ENCODE measurements around the gene PARD3.

Gene PARD3

DNA sequence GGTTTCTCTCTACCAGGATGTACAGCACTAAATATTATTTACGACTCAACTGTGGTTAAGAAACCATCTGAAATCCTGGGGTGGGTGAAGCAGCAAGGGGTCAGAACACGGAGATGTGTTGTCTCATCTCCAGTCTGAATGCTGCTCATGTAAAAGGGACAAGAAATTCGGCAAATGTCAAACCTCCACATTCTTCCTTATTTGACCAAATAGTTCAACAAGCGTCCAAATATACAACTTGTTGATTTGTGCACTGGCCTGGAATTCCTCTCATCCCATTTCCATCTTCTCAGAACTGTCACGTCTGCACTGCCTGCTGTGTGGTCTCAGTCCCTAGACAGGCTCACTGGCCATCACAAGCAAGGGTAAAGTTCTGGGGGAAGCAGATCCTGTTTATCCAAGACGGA lies 520.0 kb downstream of the PARD3 start:
- H3K9ac ChIP-seq (ENCODE audit: low read depth, low read length), result no peak overlapping the region
- H3K36me3 ChIP-seq (ENCODE audit: insufficient read depth, low read length), result no peaks in the 10 kb centered on the region
- no peaks in the 10 kb centered on the region for H3K79me2 ChIP-seq (ENCODE audit: insufficient read depth, low read length)
- H3K4me3 ChIP-seq (ENCODE audit: low read depth in 1 of 2, low read length in 2 of 2), result no peak overlapping the region
- no peak for DNase-seq
- H3K4me1 ChIP-seq (ENCODE audit: insufficient read depth, low read length), result no peaks in the 10 kb centered on the region
- no peaks in the 10 kb centered on the region for H4K20me1 ChIP-seq (ENCODE audit: insufficient read depth, low read length)
- TF ChIP-seq, protein P1, sequence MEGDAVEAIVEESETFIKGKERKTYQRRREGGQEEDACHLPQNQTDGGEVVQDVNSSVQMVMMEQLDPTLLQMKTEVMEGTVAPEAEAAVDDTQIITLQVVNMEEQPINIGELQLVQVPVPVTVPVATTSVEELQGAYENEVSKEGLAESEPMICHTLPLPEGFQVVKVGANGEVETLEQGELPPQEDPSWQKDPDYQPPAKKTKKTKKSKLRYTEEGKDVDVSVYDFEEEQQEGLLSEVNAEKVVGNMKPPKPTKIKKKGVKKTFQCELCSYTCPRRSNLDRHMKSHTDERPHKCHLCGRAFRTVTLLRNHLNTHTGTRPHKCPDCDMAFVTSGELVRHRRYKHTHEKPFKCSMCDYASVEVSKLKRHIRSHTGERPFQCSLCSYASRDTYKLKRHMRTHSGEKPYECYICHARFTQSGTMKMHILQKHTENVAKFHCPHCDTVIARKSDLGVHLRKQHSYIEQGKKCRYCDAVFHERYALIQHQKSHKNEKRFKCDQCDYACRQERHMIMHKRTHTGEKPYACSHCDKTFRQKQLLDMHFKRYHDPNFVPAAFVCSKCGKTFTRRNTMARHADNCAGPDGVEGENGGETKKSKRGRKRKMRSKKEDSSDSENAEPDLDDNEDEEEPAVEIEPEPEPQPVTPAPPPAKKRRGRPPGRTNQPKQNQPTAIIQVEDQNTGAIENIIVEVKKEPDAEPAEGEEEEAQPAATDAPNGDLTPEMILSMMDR (IDR thresholded peaks at IDR 0.05; ENCODE audit: borderline replicate concordance, extremely low read depth, low read length, poor library complexity, severe bottlenecking), result no peak
- no peak for TF ChIP-seq EZH2 (IDR thresholded peaks at IDR 0.05; ENCODE audit: borderline replicate concordance, low read depth, low read length, severe bottlenecking)
- H3K27me3 ChIP-seq (ENCODE audit: insufficient read depth, low read length, poor library complexity), result no peaks in the 10 kb centered on the region
- H3K4me2 ChIP-seq (ENCODE audit: insufficient read depth, low read length), result no peak overlapping the region
- no peak overlapping the region for H2AFZ ChIP-seq (ENCODE audit: low read depth, low read length)
- H3K9me3 ChIP-seq (ENCODE audit: insufficient read depth, low read length, severe bottlenecking), result no peaks in the 10 kb centered on the region
- no peak for ATAC-seq (ENCODE audit: insufficient read depth, low read depth)
- H3K27ac ChIP-seq (ENCODE audit: low read length), result no peak overlapping the region

DNA sequence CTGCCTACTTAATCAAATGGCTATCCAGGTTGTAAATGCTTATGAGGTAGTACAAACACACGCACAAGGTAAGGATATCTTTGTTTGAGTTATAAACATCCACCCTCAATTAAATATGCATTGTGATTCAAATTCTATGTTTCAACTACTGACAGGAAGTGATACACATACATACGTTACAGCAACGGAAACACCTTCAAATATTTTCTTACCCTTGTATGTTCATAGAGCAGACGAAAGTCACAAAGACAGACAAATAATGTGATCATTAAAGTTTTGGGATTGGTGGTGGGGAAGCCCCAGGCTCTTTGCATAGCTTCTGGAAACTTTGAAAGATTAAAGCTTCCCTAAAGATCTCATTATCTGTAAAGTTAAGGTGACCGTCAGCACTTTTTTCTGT lies 521.0 kb downstream of the PARD3 start:
- no peak overlapping the region for H3K9ac ChIP-seq (ENCODE audit: low read depth, low read length)
- ATAC-seq (ENCODE audit: insufficient read depth, low read depth) (no peak), DNase-seq (no peak)
- no peaks in the 10 kb centered on the region for H3K9me3 ChIP-seq (ENCODE audit: insufficient read depth, low read length, severe bottlenecking)
- no peak overlapping the region for H3K4me3 ChIP-seq (ENCODE audit: low read depth in 1 of 2, low read length in 2 of 2)
- no peaks in the 10 kb centered on the region for H4K20me1 ChIP-seq (ENCODE audit: insufficient read depth, low read length)
- no peak for TF ChIP-seq EZH2 (IDR thresholded peaks at IDR 0.05; ENCODE audit: borderline replicate concordance, low read depth, low read length, severe bottlenecking)
- no peak overlapping the region for H2AFZ ChIP-seq (ENCODE audit: low read depth, low read length)
- no peaks in the 10 kb centered on the region for H3K79me2 ChIP-seq (ENCODE audit: insufficient read depth, low read length)
- no peaks in the 10 kb centered on the region for H3K27me3 ChIP-seq (ENCODE audit: insufficient read depth, low read length, poor library complexity)
- no peaks in the 10 kb centered on the region for H3K36me3 ChIP-seq (ENCODE audit: insufficient read depth, low read length)
- no peaks in the 10 kb centered on the region for H3K4me1 ChIP-seq (ENCODE audit: insufficient read depth, low read length)
- H3K27ac ChIP-seq (ENCODE audit: low read length), result no peak overlapping the region
- H3K4me2 ChIP-seq (ENCODE audit: insufficient read depth, low read length), result no peak overlapping the region

DNA sequence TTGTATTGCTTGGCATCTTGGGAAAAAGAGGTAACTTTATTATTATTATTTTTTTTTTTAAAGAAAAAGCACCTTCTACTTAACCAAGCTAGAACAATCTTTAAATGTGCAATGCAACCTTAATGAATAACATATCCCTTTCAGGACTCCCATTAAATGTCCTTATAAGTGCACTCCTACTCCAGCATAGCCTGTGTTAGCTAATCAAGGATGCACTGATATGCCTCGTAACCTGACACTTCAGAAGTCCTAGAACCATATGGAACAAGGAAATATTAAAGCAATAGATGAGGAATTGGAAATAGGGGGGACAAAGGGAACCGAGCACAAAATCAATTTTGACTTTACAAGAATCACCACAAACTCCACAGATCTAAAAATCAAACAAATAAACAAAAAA lies 522.4 kb downstream of the PARD3 start:
- Histone ChIP-seq H3K9me3 (ENCODE audit: insufficient read depth, low read length, severe bottlenecking) (no peaks in the 10 kb centered on the region), H3K36me3 (ENCODE audit: insufficient read depth, low read length) (no peaks in the 10 kb centered on the region), H2AFZ (ENCODE audit: low read depth, low read length) (no peak overlapping the region), H3K9ac (ENCODE audit: low read depth, low read length) (no peak overlapping the region), H3K27ac (ENCODE audit: low read length) (no peak overlapping the region), H3K4me2 (ENCODE audit: insufficient read depth, low read length) (no peak overlapping the region), H3K27me3 (ENCODE audit: insufficient read depth, low read length, poor library complexity) (no peaks in the 10 kb centered on the region), H4K20me1 (ENCODE audit: insufficient read depth, low read length) (no peaks in the 10 kb centered on the region), H3K4me1 (ENCODE audit: insufficient read depth, low read length) (no peaks in the 10 kb centered on the region), H3K79me2 (ENCODE audit: insufficient read depth, low read length) (no peaks in the 10 kb centered on the region), H3K4me3 (ENCODE audit: low read depth in 1 of 2, low read length in 2 of 2) (no peak overlapping the region)
- DNase-seq (no peak), ATAC-seq (ENCODE audit: insufficient read depth, low read depth) (no peak)
- no peak for TF ChIP-seq EZH2 (IDR thresholded peaks at IDR 0.05; ENCODE audit: borderline replicate concordance, low read depth, low read length, severe bottlenecking)
- TF ChIP-seq, protein P1 (IDR thresholded peaks at IDR 0.05; ENCODE audit: borderline replicate concordance, extremely low read depth, low read length, poor library complexity, severe bottlenecking), result no peak

DNA sequence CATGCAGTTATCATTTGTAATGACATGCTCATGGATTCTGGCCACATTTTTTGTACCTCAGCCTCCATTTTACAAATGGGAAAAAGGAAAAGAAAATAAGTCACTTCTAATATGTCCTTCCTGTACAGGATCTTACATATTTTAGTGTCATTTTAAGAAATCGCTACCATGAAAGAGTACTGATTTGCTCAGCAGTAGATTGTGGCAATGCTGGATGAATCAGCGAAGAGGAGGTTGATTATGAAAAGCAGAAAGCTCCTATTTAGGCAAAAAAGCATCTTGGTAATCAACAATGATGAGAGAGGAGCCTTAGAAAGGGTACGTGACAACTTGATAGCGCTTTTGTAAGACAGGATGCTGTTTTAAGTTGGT lies 522.9 kb downstream of the PARD3 start:
- Histone ChIP-seq H3K27me3 (ENCODE audit: insufficient read depth, low read length, poor library complexity) (no peaks in the 10 kb centered on the region), H4K20me1 (ENCODE audit: insufficient read depth, low read length) (no peaks in the 10 kb centered on the region), H3K9ac (ENCODE audit: low read depth, low read length) (no peak overlapping the region), H3K36me3 (ENCODE audit: insufficient read depth, low read length) (no peaks in the 10 kb centered on the region), H3K4me3 (ENCODE audit: low read depth in 1 of 2, low read length in 2 of 2) (no peak overlapping the region), H2AFZ (ENCODE audit: low read depth, low read length) (no peak overlapping the region), H3K27ac (ENCODE audit: low read length) (no peak overlapping the region), H3K4me2 (ENCODE audit: insufficient read depth, low read length) (no peak overlapping the region), H3K4me1 (ENCODE audit: insufficient read depth, low read length) (no peaks in the 10 kb centered on the region), H3K9me3 (ENCODE audit: insufficient read depth, low read length, severe bottlenecking) (no peaks in the 10 kb centered on the region), H3K79me2 (ENCODE audit: insufficient read depth, low read length) (no peaks in the 10 kb centered on the region)
- no peak for TF ChIP-seq EZH2 (IDR thresholded peaks at IDR 0.05; ENCODE audit: borderline replicate concordance, low read depth, low read length, severe bottlenecking)
- TF ChIP-seq, protein P1 (IDR thresholded peaks at IDR 0.05; ENCODE audit: borderline replicate concordance, extremely low read depth, low read length, poor library complexity, severe bottlenecking), result no peak
- DNase-seq (no peak), ATAC-seq (ENCODE audit: insufficient read depth, low read depth) (no peak)
